NCI-H748 treated with DMSO at 0.1 percent for 48 hours (cell line): ENCODE data around the gene CST2.
"Not testable (repeated sequence)": the region's sequence is repeated elsewhere in the genome, so short reads cannot be mapped to it uniquely, and the experiment has no call there.

Experiments used
- DNase-seq: peaks from one replicate; lab custom pipeline; 2025; lab: John Stamatoyannopoulos, UW

The CST2 gene, protein sequence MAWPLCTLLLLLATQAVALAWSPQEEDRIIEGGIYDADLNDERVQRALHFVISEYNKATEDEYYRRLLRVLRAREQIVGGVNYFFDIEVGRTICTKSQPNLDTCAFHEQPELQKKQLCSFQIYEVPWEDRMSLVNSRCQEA

DNA sequence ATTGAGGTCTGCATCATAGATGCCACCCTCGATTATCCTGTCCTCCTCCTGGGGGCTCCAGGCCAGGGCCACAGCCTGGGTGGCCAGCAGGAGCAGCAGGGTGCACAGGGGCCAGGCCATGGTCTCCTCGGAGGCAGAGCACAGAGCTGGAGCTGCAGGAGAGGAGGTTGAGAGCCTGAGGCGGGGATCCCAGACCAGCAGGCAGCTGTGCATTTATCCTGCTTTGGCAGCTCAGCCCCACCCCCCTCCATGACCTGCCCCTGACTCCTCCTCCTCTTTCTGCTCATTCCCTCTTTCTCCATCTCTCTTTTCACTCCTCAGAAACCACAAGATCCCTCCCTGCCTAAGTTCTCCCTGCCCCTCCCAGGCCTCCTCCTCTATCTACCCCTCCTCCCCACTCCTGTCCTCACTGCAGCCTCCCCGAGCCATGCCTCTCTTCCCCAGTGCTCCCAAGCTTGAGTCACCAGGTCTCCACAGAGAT, at the start of gene CST2:
CST2 (minus strand) TSS at position 189 of the 481 bp plus-strand sequence; CDS start at position 120, 69 bp downstream.
- DNase-seq = no peak

GRCh38 chr20:23875606-23876237, 49.2 kb upstream of the CST2 start:
- no peak for DNase-seq

GRCh38 chr20:23874747-23875146, 48.2 kb upstream of the CST2 start:
- DNase-seq = no peak

DNA sequence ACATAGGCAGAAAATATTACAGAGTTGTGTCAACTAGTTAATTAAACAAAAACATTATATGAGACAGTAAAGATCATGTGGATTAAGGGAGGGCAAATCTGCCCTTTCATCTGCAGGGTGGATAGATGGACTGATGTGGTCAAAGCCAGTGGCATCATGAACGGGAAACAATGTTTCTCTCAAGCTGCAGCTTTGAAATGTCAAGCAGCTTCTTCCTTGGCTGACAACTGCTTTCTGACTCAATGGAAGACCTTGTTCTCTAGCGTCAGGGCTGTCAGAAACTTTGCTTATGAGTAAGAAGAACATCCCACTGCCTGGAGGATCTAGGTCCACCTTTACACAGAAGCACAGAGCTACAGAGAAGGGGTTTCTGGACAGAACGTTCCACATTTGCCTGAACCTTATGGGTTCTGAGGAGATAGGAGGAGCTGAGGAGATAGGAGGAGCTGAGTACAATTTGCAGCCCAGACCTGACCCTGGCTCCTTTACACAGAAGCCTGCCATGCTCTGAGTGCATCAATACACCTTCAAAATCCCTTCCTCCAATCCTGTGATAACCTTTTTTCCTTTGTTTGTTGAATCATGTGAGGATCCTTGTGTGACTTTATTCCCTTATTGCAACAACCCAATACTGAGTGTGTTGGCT, 47.0 kb upstream of the CST2 start:
- no peak for DNase-seq

DNA sequence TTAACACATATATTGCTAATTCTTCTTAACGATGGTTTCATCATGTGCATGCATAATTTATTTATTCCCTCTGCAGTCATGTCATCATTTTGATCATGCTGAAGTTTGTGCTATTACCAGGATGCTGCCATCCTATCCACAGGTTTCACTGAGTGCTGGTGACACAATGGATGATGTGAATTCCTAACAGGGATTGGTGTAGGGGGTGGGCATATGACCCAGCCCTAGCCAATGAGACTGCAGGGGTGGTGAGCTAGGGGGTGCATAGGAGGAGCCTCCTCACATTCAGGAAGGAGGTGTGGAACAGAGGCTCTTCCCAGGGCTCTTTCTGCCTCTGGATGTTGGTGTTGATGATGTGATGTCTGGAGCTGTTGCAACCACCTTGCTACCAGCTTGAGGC, 45.5 kb upstream of the CST2 start:
- no peak for DNase-seq

DNA sequence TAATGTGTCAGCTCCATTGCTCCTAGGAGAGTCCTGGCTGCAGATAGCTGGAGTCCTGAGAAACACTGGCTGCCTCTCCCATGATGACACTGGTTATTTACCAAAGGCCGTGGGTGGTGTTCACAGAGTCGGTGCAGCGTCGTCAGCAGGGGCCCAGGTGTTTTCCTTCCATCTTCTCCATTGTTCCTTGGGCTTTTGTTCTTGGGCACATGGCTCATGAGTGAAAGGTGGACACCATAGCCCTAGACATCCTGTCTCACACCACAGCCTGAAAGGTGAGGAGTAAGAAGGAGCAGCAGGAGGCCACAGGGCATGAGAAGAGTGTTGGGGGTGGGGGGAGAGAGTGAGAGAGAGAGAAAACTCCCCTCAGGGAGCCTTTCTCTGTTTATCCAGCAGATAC, 43.9 kb upstream of the CST2 start:
- peak; percentile 2 for DNase-seq

GRCh38 chr20:23869520-23869919, 43.0 kb upstream of the CST2 start:
- DNase-seq = no peak

DNA sequence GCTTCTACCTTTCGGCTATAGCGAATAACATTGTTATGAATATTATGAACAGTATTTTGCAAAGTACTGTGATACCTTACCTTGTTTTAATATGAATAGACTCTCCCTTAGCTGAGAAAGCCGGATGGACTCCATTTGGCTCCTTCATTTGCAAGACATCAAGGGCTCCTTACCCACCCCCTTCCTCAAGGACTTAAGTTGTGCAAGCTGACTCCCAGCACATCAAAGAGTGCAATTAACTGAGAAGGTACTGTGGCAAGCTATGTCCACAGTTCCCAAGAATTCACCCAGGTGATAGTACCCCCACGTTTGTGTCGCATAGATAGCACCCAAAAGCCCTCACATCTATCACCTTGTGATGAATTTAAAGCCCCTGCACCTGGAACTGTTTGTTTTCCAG, 41.8 kb upstream of the CST2 start:
- DNase-seq = no peak

DNA sequence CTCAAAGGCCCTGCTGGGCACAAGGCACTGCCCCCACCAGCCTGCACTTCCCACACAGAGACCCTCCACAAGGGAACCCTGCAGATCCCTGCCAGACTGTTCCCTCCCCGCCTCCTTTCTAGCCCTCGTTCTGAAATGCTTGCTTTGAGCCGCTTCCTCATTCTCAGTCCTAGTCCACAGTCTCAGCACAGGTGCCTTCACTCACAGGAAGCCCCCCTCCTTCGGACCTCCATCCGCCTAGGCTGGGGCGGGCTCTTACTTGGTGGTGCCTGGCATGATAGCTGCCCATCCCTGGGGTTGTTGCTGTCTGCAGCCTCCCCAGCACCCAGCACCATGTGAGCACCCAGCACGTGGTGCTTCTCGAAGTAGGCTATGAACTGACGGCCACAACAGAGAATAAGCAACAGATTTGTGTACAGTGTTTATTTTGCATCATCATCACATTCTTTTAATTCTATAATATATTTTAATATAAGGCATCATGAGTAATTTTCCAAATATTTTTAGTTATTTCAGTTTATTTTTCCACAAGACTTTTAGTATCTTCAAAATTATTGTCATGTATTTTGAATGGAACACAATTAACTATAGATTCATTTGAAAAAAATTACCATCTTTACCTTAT, 40.7 kb upstream of the CST2 start:
- no peak for DNase-seq

DNA sequence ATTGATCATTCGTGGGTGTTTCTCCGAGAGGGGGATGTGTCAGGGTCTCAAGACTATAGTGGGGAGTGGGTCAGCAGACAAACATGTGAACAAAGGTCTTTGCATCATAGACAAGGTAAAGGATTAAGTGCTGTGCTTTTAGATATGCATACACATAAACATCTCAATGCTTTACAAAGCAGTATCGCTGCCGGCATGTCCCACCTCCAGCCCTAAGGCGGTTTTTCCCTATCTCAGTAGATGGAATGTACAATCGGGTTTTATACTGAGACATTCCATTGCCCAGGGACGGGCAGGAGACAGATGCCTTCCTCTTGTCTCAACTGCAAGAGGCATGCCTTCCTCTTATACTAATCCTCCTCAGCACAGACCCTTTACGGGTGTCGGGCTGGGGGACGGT, 34.2 kb upstream of the CST2 start:
- DNase-seq = not testable (repeated sequence)

GRCh38 chr20:23857962-23858595, 31.6 kb upstream of the CST2 start:
- DNase-seq = no peak

DNA sequence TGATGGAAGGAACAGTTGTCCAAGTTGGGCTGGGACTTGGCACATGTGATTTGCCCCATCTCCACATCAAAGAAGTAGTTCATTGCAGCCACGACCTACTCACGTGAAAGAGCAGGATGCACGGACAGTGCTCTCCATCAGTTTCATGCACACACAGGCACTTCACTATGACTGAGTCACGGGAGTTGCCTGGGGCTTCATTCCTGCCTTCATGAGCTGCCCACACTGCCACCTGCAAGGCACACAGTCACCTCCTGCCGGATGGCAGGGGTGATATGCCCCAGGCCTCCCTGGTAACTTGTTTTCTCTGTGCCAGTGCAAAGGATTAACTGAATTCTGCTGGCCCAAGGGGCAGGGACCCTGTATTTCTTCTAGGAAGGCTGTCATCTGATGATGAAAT, 30.2 kb upstream of the CST2 start:
- no peak for DNase-seq

- DNase-seq = no peak
Observed at GRCh38 chr20:23856226-23856625, 29.7 kb upstream of the CST2 start.

GRCh38 chr20:23841693-23842092, 15.2 kb upstream of the CST2 start:
- DNase-seq = no peak

GRCh38 chr20:23835716-23836115, 9.2 kb upstream of the CST2 start:
- DNase-seq = no peak

DNA sequence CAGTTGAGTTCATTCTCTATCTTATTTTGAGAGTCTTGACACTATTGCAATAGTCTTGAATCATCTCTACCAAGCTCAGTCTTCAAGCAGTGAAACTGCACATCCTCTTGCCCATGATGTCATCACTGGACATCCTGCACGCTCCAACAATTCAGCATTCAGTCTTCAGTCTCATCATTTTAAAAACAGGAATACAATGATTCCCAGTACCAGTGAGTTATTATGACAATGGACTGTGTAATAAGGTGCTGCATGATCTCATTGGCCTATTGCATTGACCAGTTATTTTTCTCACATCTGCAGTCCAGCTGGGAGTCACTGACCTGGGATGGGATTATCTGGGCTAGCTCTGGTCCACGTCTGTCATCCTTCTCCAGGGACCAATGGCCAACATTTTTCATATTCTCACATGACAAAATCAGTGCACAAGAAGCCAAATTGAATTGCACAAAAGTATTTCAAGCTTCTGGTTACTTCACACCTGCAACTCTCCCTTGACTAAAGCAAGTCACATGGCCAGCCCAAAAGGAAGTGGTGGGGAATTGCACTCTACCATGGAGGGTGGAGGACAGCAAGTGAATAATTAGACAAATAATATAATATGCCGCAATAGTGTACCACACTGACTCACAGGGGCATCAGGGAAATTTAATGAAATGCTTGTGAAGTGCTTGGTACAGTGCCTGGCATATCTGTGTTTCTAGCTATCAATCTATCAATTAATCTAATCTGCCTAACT, 6.4 kb upstream of the CST2 start:
- DNase-seq = no peak

DNA sequence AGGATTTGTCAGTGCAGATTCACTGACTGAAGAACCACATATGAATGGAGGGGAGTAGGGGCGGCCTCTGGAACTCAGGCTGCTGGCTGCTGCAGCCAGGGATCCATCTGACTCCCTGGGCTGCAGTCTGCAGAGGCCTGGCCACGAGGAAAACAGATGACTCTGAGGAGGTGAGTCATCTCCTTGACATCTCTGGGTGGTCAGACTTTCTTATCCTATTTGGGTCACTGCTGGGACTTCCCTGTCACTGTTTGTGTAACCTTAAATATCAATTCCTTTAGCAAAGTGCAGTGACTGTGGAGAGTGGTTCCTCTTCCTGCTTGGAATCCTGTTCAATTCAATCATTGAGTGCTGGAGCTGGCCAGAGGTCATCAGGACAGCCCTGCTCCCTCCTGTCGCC, 5.4 kb upstream of the CST2 start:
- not testable (repeated sequence) for DNase-seq

GRCh38 chr20:23823621-23824324, 2.8 kb downstream of the CST2 start:
- no peak for DNase-seq

DNA sequence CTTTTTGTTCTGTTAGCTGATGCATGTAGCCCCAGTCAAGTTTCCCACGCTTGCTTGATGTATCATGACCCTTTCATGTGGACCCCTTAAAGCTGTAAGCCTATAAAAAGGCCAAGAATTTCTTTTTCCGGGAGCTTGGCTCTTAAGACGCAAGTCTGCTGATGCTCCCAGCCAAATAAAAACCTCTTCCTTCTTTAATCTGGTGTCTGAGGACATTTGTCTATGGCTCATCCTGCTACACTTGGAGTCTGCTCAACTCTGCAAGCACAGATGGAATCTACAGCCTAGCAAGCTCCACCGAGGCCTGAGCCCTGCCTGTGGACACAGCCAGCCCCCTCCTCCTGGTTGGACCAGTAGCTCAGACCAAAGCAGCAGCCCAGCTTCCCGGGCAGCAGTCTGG, 3.4 kb downstream of the CST2 start:
- DNase-seq = no peak

DNA sequence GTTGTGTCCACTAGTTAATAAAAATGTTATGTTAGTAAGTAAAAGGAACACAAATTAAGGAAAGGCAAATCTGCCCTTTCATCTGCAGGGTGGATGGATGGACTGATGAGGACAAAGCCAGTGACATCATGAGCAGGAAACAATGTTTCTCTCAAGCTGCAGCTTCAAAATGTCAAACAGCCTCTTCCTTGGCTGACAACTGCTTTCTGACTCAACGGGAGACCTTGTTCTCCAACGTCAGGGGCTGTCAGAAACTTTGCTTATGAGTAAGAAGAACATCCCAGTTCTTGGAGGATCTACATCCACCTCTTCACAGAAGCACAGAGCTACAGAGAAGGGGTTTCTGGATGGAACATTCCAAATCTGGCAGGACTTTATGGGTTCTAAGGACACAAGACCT, 6.0 kb downstream of the CST2 start:
- no peak for DNase-seq

- not testable (repeated sequence) for DNase-seq
Observed at GRCh38 chr20:23811559-23811958, 15.0 kb downstream of the CST2 start.
